ENCODE measurements around the gene PMP22. TPM values are rescaled to one million over a fixed set of nuclear protein-coding genes. Genes with fewer than 3 reads are reported as not detected.

PMP22 gene
- total and polyA plus RNA-seq, 2 of the 13 experiments (the other 11 are each of a cell fraction or from before 2014, with no cell fraction given): 5.7 to 6.2 TPM

DNA sequence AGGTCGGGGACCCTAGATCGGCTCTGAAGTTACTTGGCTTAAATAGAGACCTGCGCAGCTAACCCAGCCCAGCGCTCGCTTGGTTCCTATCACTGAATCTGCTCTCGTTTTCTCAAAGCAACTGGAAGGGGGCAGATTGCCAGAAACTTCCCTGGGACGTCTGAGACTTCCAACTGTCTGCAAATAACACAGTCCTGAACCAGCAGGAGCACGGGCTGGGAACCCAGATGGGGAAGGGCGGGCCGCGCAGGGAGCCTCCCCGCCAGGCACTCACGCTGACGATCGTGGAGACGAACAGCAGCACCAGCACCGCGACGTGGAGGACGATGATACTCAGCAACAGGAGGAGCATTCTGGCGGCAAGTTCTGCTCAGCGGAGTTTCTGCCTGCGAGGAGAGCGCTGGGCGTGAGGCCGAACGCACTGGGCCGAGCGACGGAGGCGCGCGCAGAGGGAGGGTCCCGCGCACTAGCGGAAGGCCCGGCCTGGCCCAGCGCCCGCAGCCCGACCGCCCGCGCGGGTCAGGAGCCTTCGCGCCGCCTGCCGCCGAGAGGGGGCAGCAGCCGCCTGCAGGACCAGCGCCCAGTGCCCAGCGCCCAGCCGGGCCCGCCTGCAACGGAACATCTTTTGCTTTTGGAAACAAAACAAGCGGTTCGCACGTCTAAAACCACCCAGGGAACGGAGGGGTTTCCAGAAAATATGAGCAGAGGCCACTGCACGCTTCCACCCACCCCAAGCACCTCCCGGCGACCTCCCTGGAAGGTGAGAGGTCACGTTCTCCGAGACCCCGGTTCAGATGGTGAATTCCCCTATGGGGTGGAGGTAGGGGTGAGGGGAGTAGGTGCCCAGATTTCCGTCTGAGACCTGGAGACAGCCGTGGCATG, 4.5 kb downstream of the PMP22 start (continued):
- TF ChIP-seq, protein P1, sequence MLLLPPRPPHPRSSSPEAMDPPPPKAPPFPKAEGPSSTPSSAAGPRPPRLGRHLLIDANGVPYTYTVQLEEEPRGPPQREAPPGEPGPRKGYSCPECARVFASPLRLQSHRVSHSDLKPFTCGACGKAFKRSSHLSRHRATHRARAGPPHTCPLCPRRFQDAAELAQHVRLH (CRISPR knock-in tag; IDR thresholded peaks at IDR 0.05; ENCODE audit: borderline replicate concordance, low read depth): no peak; the same call in 1 of the 2 replicates
- TF ChIP-seq RBFOX2 (IDR thresholded peaks at IDR 0.05; ENCODE audit: low read depth, low read length) (peak; percentile 70), KDM3A (CRISPR knock-in tag; IDR thresholded peaks at IDR 0.05; ENCODE audit: low read depth) (no peak), XBP1 (CRISPR knock-in tag; IDR thresholded peaks at IDR 0.05) (no peak), TARDBP (CRISPR knock-in tag; IDR thresholded peaks at IDR 0.05) (no peak; the same call in 1 of the 2 replicates), ZNF329 (CRISPR knock-in tag; IDR thresholded peaks at IDR 0.05; ENCODE audit: low read depth) (no peak), ZNF451 (CRISPR knock-in tag; IDR thresholded peaks at IDR 0.05) (no peak), ZNF883 (CRISPR knock-in tag; IDR thresholded peaks at IDR 0.05; ENCODE audit: not compliant biosample characterization) (no peak), ARNTL (CRISPR knock-in tag; IDR thresholded peaks at IDR 0.05) (no peak), ZNF879 (CRISPR knock-in tag; IDR thresholded peaks at IDR 0.05) (0 out of 2 replicates have a peak, but pooled peaks have one; percentile 55), SP1 (IDR thresholded peaks at IDR 0.05) (no peak), SP1 (CRISPR knock-in tag; IDR thresholded peaks at IDR 0.05) (no peak), ZNF772 (CRISPR knock-in tag; IDR thresholded peaks at IDR 0.05) (peak; percentile 40; the same call in 1 of the 2 replicates), TCF12 (IDR thresholded peaks at IDR 0.05) (no peak), TCF12 (CRISPR knock-in tag; IDR thresholded peaks at IDR 0.05) (no peak), MED13 (CRISPR knock-in tag; IDR thresholded peaks at IDR 0.05) (no peak), RARA (CRISPR knock-in tag; IDR thresholded peaks at IDR 0.05) (no peak), ESRRA (CRISPR knock-in tag; IDR thresholded peaks at IDR 0.05; ENCODE audit: low read depth) (no peak), TEAD3 (CRISPR knock-in tag; optimal IDR thresholded peaks at IDR 0.05; ENCODE audit: borderline replicate concordance) (no peak), ZBTB20 (CRISPR knock-in tag; IDR thresholded peaks at IDR 0.05; ENCODE audit: borderline replicate concordance, low read depth) (0 out of 2 replicates have a peak, but pooled peaks have one; percentile 27), ARNT (IDR thresholded peaks at IDR 0.05) (no peak), ZNF577 (CRISPR knock-in tag; IDR thresholded peaks at IDR 0.05; ENCODE audit: borderline replicate concordance, low read depth) (no peak), ZNF572 (CRISPR knock-in tag; IDR thresholded peaks at IDR 0.05) (no peak)
- TF ChIP-seq, protein P2, sequence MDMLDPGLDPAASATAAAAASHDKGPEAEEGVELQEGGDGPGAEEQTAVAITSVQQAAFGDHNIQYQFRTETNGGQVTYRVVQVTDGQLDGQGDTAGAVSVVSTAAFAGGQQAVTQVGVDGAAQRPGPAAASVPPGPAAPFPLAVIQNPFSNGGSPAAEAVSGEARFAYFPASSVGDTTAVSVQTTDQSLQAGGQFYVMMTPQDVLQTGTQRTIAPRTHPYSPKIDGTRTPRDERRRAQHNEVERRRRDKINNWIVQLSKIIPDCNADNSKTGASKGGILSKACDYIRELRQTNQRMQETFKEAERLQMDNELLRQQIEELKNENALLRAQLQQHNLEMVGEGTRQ (IDR thresholded peaks at IDR 0.05; ENCODE audit: low read depth, low read length): no peak
- TF ChIP-seq, protein P2 (CRISPR knock-in tag; IDR thresholded peaks at IDR 0.05; ENCODE audit: borderline replicate concordance): no peak
- TF ChIP-seq, protein P3, sequence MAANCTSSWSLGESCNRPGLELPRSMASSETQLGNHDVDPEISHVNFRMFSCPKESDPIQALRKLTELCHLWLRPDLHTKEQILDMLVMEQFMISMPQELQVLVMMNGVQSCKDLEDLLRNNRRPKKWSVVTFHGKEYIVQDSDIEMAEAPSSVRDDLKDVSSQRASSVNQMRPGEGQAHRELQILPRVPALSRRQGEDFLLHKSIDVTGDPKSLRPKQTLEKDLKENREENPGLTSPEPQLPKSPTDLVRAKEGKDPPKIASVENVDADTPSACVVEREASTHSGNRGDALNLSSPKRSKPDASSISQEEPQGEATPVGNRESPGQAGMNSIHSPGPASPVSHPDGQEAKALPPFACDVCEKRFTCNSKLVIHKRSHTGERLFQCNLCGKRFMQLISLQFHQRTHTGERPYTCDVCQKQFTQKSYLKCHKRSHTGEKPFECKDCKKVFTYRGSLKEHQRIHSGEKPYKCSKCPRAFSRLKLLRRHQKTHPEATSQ (CRISPR knock-in tag; IDR thresholded peaks at IDR 0.05; ENCODE audit: borderline replicate concordance): no peak
- TF ChIP-seq, protein P4, sequence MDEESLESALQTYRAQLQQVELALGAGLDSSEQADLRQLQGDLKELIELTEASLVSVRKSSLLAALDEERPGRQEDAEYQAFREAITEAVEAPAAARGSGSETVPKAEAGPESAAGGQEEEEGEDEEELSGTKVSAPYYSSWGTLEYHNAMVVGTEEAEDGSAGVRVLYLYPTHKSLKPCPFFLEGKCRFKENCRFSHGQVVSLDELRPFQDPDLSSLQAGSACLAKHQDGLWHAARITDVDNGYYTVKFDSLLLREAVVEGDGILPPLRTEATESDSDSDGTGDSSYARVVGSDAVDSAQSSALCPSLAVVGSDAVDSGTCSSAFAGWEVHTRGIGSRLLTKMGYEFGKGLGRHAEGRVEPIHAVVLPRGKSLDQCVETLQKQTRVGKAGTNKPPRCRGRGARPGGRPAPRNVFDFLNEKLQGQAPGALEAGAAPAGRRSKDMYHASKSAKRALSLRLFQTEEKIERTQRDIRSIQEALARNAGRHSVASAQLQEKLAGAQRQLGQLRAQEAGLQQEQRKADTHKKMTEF (CRISPR knock-in tag; IDR thresholded peaks at IDR 0.05): no peak; the same call in 1 of the 2 replicates

All from HepG2 (cell line).